AG04449 (cell line): ENCODE measurements around the gene C11orf52.

Source experiments
- CTCF ChIA-PET: fragments of 350-600 bp; formaldehyde crosslinking; extraction: SDS; loops from one replicate; lab custom pipeline; 2021; ENCODE audit warnings: antibody characterized with exemption; lab: Yijun Ruan, JAX
- POLR2A ChIA-PET: fragments of 400-600, 350-600 bp; formaldehyde crosslinking; extraction: SDS; loops from one replicate; lab custom pipeline; 2020; ENCODE audit warnings: antibody characterized with exemption, inconsistent platforms; lab: Yijun Ruan, JAX
- DNase-seq: peaks from one replicate; pipeline ENCODE4 v3.0.0-alpha.2; 2010; ENCODE audit warnings: low read depth, low spot score
- H3K4me3 ChIP-seq: 2 replicates; pipeline ENCODE4 v1.5.1; 2011; ENCODE audit warnings: low read depth, mild to moderate bottlenecking, control low read depth, low read length
- TF ChIP-seq, protein P1 (sequence below): IDR thresholded peaks from one replicate; pipeline ENCODE4 v1.5.1; 2011; ENCODE audit warnings: mild to moderate bottlenecking, moderate library complexity, low read length, control low read depth, inconsistent platforms; ENCODE audit not compliant: insufficient read depth; ENCODE audit errors: missing control alignments

The C11orf52 gene

GRCh38 chr11:111944139-111944538 lies 25.4 kb downstream of the C11orf52 start:
- POLR2A ChIA-PET, result interaction anchor here (0.8 to 1.2 kb wide), 3 partner anchors 17 to 73 kb away, joined by 3 read pairs; partner anchors contain the start of gene ALG9
- TF ChIP-seq, protein P1, sequence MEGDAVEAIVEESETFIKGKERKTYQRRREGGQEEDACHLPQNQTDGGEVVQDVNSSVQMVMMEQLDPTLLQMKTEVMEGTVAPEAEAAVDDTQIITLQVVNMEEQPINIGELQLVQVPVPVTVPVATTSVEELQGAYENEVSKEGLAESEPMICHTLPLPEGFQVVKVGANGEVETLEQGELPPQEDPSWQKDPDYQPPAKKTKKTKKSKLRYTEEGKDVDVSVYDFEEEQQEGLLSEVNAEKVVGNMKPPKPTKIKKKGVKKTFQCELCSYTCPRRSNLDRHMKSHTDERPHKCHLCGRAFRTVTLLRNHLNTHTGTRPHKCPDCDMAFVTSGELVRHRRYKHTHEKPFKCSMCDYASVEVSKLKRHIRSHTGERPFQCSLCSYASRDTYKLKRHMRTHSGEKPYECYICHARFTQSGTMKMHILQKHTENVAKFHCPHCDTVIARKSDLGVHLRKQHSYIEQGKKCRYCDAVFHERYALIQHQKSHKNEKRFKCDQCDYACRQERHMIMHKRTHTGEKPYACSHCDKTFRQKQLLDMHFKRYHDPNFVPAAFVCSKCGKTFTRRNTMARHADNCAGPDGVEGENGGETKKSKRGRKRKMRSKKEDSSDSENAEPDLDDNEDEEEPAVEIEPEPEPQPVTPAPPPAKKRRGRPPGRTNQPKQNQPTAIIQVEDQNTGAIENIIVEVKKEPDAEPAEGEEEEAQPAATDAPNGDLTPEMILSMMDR, result no peak
- CTCF ChIA-PET, result interaction anchor here (0.9 to 11.0 kb wide), 7 partner anchors 9 to 37 kb away, joined by 4 to 110 read pairs (median 8); no protein-coding TSS in a partner anchor
- peak; percentile 82 for DNase-seq
- H3K4me3 ChIP-seq, result no peak overlapping the region

GRCh38 chr11:111944651-111945051 lies 25.9 kb downstream of the C11orf52 start:
- peak; percentile 77 for DNase-seq
- TF ChIP-seq, protein P1, result no peak
- CTCF ChIA-PET, result interaction anchor here (1.3 to 11.0 kb wide), 6 partner anchors 9 to 37 kb away, joined by 4 to 110 read pairs (median 8); no protein-coding TSS in a partner anchor
- POLR2A ChIA-PET, result interaction anchor here (0.5 to 1.2 kb wide), 5 partner anchors 17 to 73 kb away, joined by 3 read pairs; partner anchors contain the start of gene ALG9
- no peak overlapping the region for H3K4me3 ChIP-seq

GRCh38 chr11:111945198-111945597 lies 26.5 kb downstream of the C11orf52 start:
- ChIA-PET POLR2A (interaction anchor here (0.5 to 0.7 kb wide), 2 partner anchors 18 to 20 kb away, joined by 3 read pairs; no protein-coding TSS in a partner anchor), CTCF (interaction anchor here (0.6 to 11.0 kb wide), 6 partner anchors 9 to 341 kb away, joined by 3 to 110 read pairs (median 8); no protein-coding TSS in a partner anchor)
- H3K4me3 ChIP-seq, result no peak overlapping the region
- TF ChIP-seq, protein P1, result no peak
- no peak for DNase-seq

- DNase-seq, result no peak
- H3K4me3 ChIP-seq, result no peak overlapping the region
- ChIA-PET CTCF (interaction anchor here (11.0 kb wide), 1 partner anchor 17 kb away, joined by 110 read pairs; no protein-coding TSS in a partner anchor), POLR2A (no interaction called here)
- TF ChIP-seq, protein P1, result no peak
These were observed 27.8 kb downstream of the C11orf52 start for GRCh38 chr11:111946499-111946898.

GRCh38 chr11:111947143-111947542 lies 28.4 kb downstream of the C11orf52 start:
- ChIA-PET POLR2A (no interaction called here), CTCF (interaction anchor here (11.0 kb wide), 1 partner anchor 18 kb away, joined by 110 read pairs; no protein-coding TSS in a partner anchor)
- TF ChIP-seq, protein P1, result no peak
- no peak overlapping the region for H3K4me3 ChIP-seq
- DNase-seq, result no peak
